Measurements from ENCODE around the gene LRRC34.

LRRC34 gene

GRCh38 chr3:169818316-169818715, 5.6 kb upstream of the LRRC34 start:
- H3K27ac ChIP-seq: no peak overlapping the region
- H3K4me3 ChIP-seq: no peak overlapping the region

- H3K4me3 ChIP-seq: no peak overlapping the region
- no peak overlapping the region for H3K27ac ChIP-seq
Observed at GRCh38 chr3:169815590-169816150, 3.0 kb upstream of the LRRC34 start.

GRCh38 chr3:169813757-169814517, 1.2 kb upstream of the LRRC34 start:
- Histone ChIP-seq H3K4me3 (peak overlapping the region; percentile 41 to 68 (median 49)), H3K27ac (no peak overlapping the region)

- H3K4me3 ChIP-seq: peak overlapping the region; percentile 41 to 68 (median 49)
- H3K27ac ChIP-seq: peak overlapping the region in 1 of 21 experiments; percentile 23
Observed at GRCh38 chr3:169813278-169813677, 574 bp upstream of the LRRC34 start.

GRCh38 chr3:169811631-169812331, 923 bp downstream of the LRRC34 start:
- peak overlapping the region in 18 of 21 experiments; percentile 14 to 85 (median 64) for H3K27ac ChIP-seq
- peak overlapping the region; percentile 41 to 68 (median 49) for H3K4me3 ChIP-seq

- Histone ChIP-seq H3K4me3 (no peak overlapping the region), H3K27ac (no peak overlapping the region)
Observed at GRCh38 chr3:169809230-169809795, 3.4 kb downstream of the LRRC34 start.

- no peak overlapping the region for H3K27ac ChIP-seq
- no peak overlapping the region for H3K4me3 ChIP-seq
Observed at GRCh38 chr3:169804681-169805080, 8.0 kb downstream of the LRRC34 start.

GRCh38 chr3:169792359-169792758, 20.3 kb downstream of the LRRC34 start:
- no peak overlapping the region for H3K27ac ChIP-seq

GRCh38 chr3:169790687-169791429, 21.8 kb downstream of the LRRC34 start:
- Histone ChIP-seq H3K27ac (no peak overlapping the region), H3K4me3 (no peak overlapping the region)

More at GRCh38 chr3:169792359-169792758, 20.3 kb downstream of the LRRC34 start:
- no peak overlapping the region for H3K4me3 ChIP-seq

GRCh38 chr3:169790219-169790618, 22.5 kb downstream of the LRRC34 start:
- no peak overlapping the region for H3K4me3 ChIP-seq

GRCh38 chr3:169787791-169788190, 24.9 kb downstream of the LRRC34 start:
- no peak overlapping the region for H3K4me3 ChIP-seq
- H3K27ac ChIP-seq: no peak overlapping the region

More at GRCh38 chr3:169790219-169790618, 22.5 kb downstream of the LRRC34 start:
- no peak overlapping the region for H3K27ac ChIP-seq

- Histone ChIP-seq H3K27ac (no peak overlapping the region), H3K4me3 (no peak overlapping the region)
Observed at GRCh38 chr3:169787120-169787519, 25.6 kb downstream of the LRRC34 start.

- Histone ChIP-seq H3K4me3 (no peak overlapping the region), H3K27ac (no peak overlapping the region)
Observed at GRCh38 chr3:169781209-169781855, 31.4 kb downstream of the LRRC34 start.

GRCh38 chr3:169780742-169781141, 32.0 kb downstream of the LRRC34 start:
- Histone ChIP-seq H3K27ac (no peak overlapping the region), H3K4me3 (no peak overlapping the region)

- no peak overlapping the region for H3K27ac ChIP-seq
- no peak overlapping the region for H3K4me3 ChIP-seq
Observed at GRCh38 chr3:169777822-169778221, 34.9 kb downstream of the LRRC34 start.

GRCh38 chr3:169774186-169774585, 38.5 kb downstream of the LRRC34 start:
- Histone ChIP-seq H3K27ac (peak overlapping the region in 11 of 21 experiments; percentile 11 to 100 (median 97)), H3K4me3 (peak overlapping the region; percentile 60 to 90 (median 80))

GRCh38 chr3:169772897-169773816, 39.5 kb downstream of the LRRC34 start, which contains the start of gene MYNN:
Gene MYNN (plus strand): TSS chr3:169773396. CDS start chr3:169774296, 900 bp downstream.
- H3K27ac ChIP-seq: peak within 1 kb of the TSS; percentile 53 to 100 (median 98)
- peak within 1 kb of the TSS; percentile 60 to 90 (median 80) for H3K4me3 ChIP-seq

All from skin epidermis (tissue), 12 donors.